ENCODE data around the gene SPHK2. TPM values are rescaled to one million over a fixed set of nuclear protein-coding genes. Genes with fewer than 3 reads are reported as not detected.

Gene SPHK2
- total RNA-seq, 1 experiment from 2014 or later: 19.9 TPM

DNA sequence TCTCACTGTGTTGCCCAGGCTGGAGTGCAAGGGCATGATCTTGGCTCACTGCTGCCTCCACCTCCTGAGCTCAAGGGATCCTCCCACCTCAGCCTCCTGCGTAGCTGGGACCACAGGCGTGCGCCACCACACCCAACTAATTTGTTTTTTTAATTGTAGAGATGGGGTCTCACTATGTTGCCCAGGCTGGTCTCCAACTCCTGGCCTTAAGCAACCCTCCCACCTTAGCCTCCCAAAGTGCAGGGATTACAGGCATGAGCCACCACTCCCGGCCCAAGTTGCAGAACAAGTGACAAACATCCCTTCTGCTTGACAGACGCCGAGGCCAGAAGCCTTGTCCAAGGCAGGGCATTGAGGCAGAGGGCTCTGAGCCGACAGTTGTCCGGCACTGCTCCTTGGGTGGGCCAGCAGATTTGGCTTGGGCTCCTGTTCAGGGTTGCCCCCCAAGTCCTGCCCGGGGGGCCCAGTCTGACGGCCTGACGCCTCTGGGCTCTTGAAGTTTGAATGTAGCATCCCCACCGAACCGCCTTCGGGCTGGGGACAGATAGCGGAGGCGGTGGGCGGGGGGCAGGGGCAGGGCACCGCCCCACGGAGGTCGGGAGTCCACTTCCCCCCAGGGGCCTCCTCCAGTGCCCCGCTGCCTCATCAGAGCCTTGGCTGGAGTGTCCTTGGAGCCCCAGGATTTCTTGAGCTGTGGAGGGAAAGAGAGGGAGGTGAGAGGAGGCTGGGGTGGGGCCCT is 18.5 kb upstream of the SPHK2 start:
- H3K36me3 ChIP-seq (ENCODE audit: control insufficient read depth in 1 of 2, insufficient read depth in 2 of 2, low read length in 2 of 2): no peaks in the 10 kb centered on the region
- ChIA-PET POLR2A (no interaction called here), RAD21 (ENCODE audit: low non-redundant PET in 1 of 2, low total read pairs in 2 of 2, uncharacterized antibody in 2 of 2, unreplicated experiment in 2 of 2) (no interaction called here), CTCF (interaction anchor here (1.4 kb wide), 1 partner anchor 9 kb away, joined by 4 read pairs; no protein-coding TSS in a partner anchor)
- TF ChIP-seq POLR2A (IDR thresholded peaks at IDR 0.05; ENCODE audit: borderline replicate concordance, extremely low read depth, insufficient read depth, insufficient read length) (no peak), ELF1 (IDR thresholded peaks at IDR 0.05; ENCODE audit: borderline replicate concordance, low read depth) (no peak)
- H3K4me1 ChIP-seq (ENCODE audit: control insufficient read depth in 1 of 2, insufficient read depth in 2 of 2, low read length in 2 of 2): no peaks in the 10 kb centered on the region
- no peaks in the 10 kb centered on the region for H3K79me2 ChIP-seq (ENCODE audit: insufficient read depth, low read length)
- intact Hi-C loops (cut with micrococcal nuclease): no loop called here
- no peak overlapping the region for H2AFZ ChIP-seq (ENCODE audit: low read depth, low read length, poor library complexity, severe bottlenecking)
- H3K9me2 ChIP-seq (ENCODE audit: insufficient read depth): no peaks in the 10 kb centered on the region
- no TSS peak for BruUV-seq (replicated peaks)
- no peak overlapping the region for H3K27ac ChIP-seq (ENCODE audit: low read depth, low read length)
- DNase-seq (ENCODE audit: low read depth, low spot score) (no peak), ATAC-seq (no peak)
- no peaks in the 10 kb centered on the region for H4K20me1 ChIP-seq (ENCODE audit: insufficient read depth)
- no peak overlapping the region for H3K4me3 ChIP-seq (replicated peaks in 1 of 2; ENCODE audit: low read depth in 1 of 2, low read length in 2 of 2)
- H3K4me2 ChIP-seq (ENCODE audit: low read length): no peak overlapping the region
- no peak overlapping the region for H3K9ac ChIP-seq (ENCODE audit: low read length)
- no peaks in the 10 kb centered on the region for H3K9me3 ChIP-seq (ENCODE audit: control insufficient read depth in 1 of 2, insufficient read depth in 1 of 2, low read depth in 1 of 2, low read length in 2 of 2)
- H3K27me3 ChIP-seq (ENCODE audit: insufficient read depth, low read length): no peaks in the 10 kb centered on the region

DNA sequence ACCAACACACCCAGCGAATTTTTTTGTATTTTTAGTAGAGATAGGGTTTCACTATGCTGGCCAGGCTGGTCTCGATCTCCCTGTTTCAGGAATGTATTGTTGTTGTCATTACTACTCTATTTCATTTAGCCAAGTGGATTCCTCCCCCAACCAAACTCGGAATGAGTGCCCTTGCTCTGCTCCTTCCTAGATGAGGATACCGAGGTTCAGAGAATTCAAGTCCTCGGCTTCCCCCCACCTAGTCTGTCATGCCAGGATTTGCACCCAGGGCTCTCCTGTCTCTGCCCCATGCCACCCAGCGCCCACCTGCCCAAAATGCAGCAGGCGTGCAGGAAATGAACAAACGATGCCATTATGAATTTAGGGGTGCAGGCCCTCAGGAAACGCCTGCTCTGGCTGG is 16.3 kb upstream of the SPHK2 start:
- intact Hi-C loops (cut with micrococcal nuclease): no loop called here
- ATAC-seq: no peak
- no peak overlapping the region for H3K9ac ChIP-seq (ENCODE audit: low read length)
- no peak for TF ChIP-seq ZBTB33 (IDR thresholded peaks at IDR 0.05; ENCODE audit: extremely low read depth, insufficient replicate concordance, low read length)
- TF ChIP-seq CBX3 (IDR thresholded peaks at IDR 0.05; ENCODE audit: low read depth): no peak
- no peak for TF ChIP-seq FOSL1 (IDR thresholded peaks at IDR 0.05; ENCODE audit: low read depth)
- no peak for TF ChIP-seq EZH2phosphoT487 (IDR thresholded peaks at IDR 0.05; ENCODE audit: borderline replicate concordance)
- no peak for TF ChIP-seq ZFX (IDR thresholded peaks at IDR 0.05)
- no peak for TF ChIP-seq ELF1 (IDR thresholded peaks at IDR 0.05; ENCODE audit: borderline replicate concordance, low read depth)
- no peak for TF ChIP-seq SP1 (IDR thresholded peaks at IDR 0.05; ENCODE audit: low read depth)
- TF ChIP-seq EZH2 (IDR thresholded peaks at IDR 0.05): no peak
- no peak for TF ChIP-seq RAD21 (IDR thresholded peaks at IDR 0.05; ENCODE audit: low read depth)
- no peak for TF ChIP-seq CEBPB (IDR thresholded peaks at IDR 0.05; ENCODE audit: low read depth)
- TF ChIP-seq SRF (IDR thresholded peaks at IDR 0.05; ENCODE audit: low read depth): no peak
- no peak for TF ChIP-seq POLR2A (IDR thresholded peaks at IDR 0.05; ENCODE audit: borderline replicate concordance, extremely low read depth, insufficient read depth, insufficient read length)
- TF ChIP-seq JUND (IDR thresholded peaks at IDR 0.05): no peak
- TF ChIP-seq SIN3A (IDR thresholded peaks at IDR 0.05; ENCODE audit: low read depth): no peak
- TF ChIP-seq MAX (IDR thresholded peaks at IDR 0.05): no peak
- TF ChIP-seq, protein P1, sequence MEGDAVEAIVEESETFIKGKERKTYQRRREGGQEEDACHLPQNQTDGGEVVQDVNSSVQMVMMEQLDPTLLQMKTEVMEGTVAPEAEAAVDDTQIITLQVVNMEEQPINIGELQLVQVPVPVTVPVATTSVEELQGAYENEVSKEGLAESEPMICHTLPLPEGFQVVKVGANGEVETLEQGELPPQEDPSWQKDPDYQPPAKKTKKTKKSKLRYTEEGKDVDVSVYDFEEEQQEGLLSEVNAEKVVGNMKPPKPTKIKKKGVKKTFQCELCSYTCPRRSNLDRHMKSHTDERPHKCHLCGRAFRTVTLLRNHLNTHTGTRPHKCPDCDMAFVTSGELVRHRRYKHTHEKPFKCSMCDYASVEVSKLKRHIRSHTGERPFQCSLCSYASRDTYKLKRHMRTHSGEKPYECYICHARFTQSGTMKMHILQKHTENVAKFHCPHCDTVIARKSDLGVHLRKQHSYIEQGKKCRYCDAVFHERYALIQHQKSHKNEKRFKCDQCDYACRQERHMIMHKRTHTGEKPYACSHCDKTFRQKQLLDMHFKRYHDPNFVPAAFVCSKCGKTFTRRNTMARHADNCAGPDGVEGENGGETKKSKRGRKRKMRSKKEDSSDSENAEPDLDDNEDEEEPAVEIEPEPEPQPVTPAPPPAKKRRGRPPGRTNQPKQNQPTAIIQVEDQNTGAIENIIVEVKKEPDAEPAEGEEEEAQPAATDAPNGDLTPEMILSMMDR (IDR thresholded peaks at IDR 0.05 in 2 of 3, conservative IDR thresholded peaks at IDR 0.05 in 1 of 3; ENCODE audit: borderline replicate concordance in 1 of 3, insufficient read depth in 1 of 3, low read depth in 2 of 3, low read length in 2 of 3): no peak

More for the DNA sequence above, 16.3 kb upstream of the SPHK2 start:
- Histone ChIP-seq H3K9me3 (ENCODE audit: control insufficient read depth in 1 of 2, insufficient read depth in 1 of 2, low read depth in 1 of 2, low read length in 2 of 2) (no peaks in the 10 kb centered on the region), H3K4me3 (replicated peaks in 1 of 2; ENCODE audit: low read depth in 1 of 2, low read length in 2 of 2) (no peak overlapping the region), H3K79me2 (ENCODE audit: insufficient read depth, low read length) (no peaks in the 10 kb centered on the region), H3K36me3 (ENCODE audit: control insufficient read depth in 1 of 2, insufficient read depth in 2 of 2, low read length in 2 of 2) (no peaks in the 10 kb centered on the region), H3K27me3 (ENCODE audit: insufficient read depth, low read length) (no peaks in the 10 kb centered on the region), H3K4me2 (ENCODE audit: low read length) (no peak overlapping the region), H3K4me1 (ENCODE audit: control insufficient read depth in 1 of 2, insufficient read depth in 2 of 2, low read length in 2 of 2) (no peaks in the 10 kb centered on the region), H2AFZ (ENCODE audit: low read depth, low read length, poor library complexity, severe bottlenecking) (no peak overlapping the region), H3K9me2 (ENCODE audit: insufficient read depth) (no peaks in the 10 kb centered on the region), H3K27ac (ENCODE audit: low read depth, low read length) (no peak overlapping the region), H4K20me1 (ENCODE audit: insufficient read depth) (no peaks in the 10 kb centered on the region)
- no peak for DNase-seq (ENCODE audit: low read depth, low spot score)
- ChIA-PET RAD21 (ENCODE audit: low non-redundant PET in 1 of 2, low total read pairs in 2 of 2, uncharacterized antibody in 2 of 2, unreplicated experiment in 2 of 2) (no interaction called here), CTCF (no interaction called here), POLR2A (no interaction called here)
- BruUV-seq (replicated peaks): no TSS peak
